NCI-H1105 (cell line): ENCODE measurements around the gene OPCML.

ENCODE experiments used
- DNase-seq: peaks from one replicate; lab custom pipeline; 2025; lab: John Stamatoyannopoulos, UW

OPCML gene

GRCh38 chr11:133409799-133410198 lies 122.5 kb downstream of the OPCML start:
- DNase-seq, result no peak

GRCh38 chr11:133408936-133409335 lies 123.4 kb downstream of the OPCML start:
- no peak for DNase-seq

GRCh38 chr11:133408402-133408801 lies 123.9 kb downstream of the OPCML start:
- DNase-seq, result no peak

- no peak for DNase-seq
Measured at GRCh38 chr11:133406489-133406888, 125.8 kb downstream of the OPCML start.

- no peak for DNase-seq
Measured at GRCh38 chr11:133403900-133404299, 128.4 kb downstream of the OPCML start.

- no peak for DNase-seq
Measured at GRCh38 chr11:133402551-133402950, 129.8 kb downstream of the OPCML start.

- no peak for DNase-seq
Measured at GRCh38 chr11:133399855-133400625, 132.3 kb downstream of the OPCML start.

- DNase-seq, result no peak
Measured at GRCh38 chr11:133399294-133399693, 133.0 kb downstream of the OPCML start.

- DNase-seq, result no peak
Measured at GRCh38 chr11:133390803-133391202, 141.5 kb downstream of the OPCML start.

- no peak for DNase-seq
Measured at GRCh38 chr11:133388975-133389568, 143.2 kb downstream of the OPCML start.

- DNase-seq, result no peak
Measured at GRCh38 chr11:133388260-133388659, 144.0 kb downstream of the OPCML start.

GRCh38 chr11:133386852-133387251 lies 145.4 kb downstream of the OPCML start:
- DNase-seq, result no peak

GRCh38 chr11:133386262-133386661 lies 146.0 kb downstream of the OPCML start:
- peak; percentile 92 for DNase-seq

- DNase-seq, result peak; percentile 55
Measured at GRCh38 chr11:133385781-133386180, 146.5 kb downstream of the OPCML start.

GRCh38 chr11:133384731-133385130 lies 147.6 kb downstream of the OPCML start:
- no peak for DNase-seq

- no peak for DNase-seq
Measured at GRCh38 chr11:133383689-133384088, 148.6 kb downstream of the OPCML start.

- DNase-seq, result no peak
Measured at GRCh38 chr11:133383201-133383600, 149.1 kb downstream of the OPCML start.

GRCh38 chr11:133382131-133382812 lies 150.0 kb downstream of the OPCML start:
- no peak for DNase-seq

- no peak for DNase-seq
Measured at GRCh38 chr11:133381761-133382130, 150.6 kb downstream of the OPCML start.

- DNase-seq, result no peak
Measured at GRCh38 chr11:133366147-133366546, 166.2 kb downstream of the OPCML start.

GRCh38 chr11:133362916-133363315 lies 169.4 kb downstream of the OPCML start:
- no peak for DNase-seq

GRCh38 chr11:133362156-133362555 lies 170.1 kb downstream of the OPCML start:
- no peak for DNase-seq

- no peak for DNase-seq
Measured at GRCh38 chr11:133361689-133361994, 170.7 kb downstream of the OPCML start.
